H1 (cell line): ENCODE data around the gene ERH. TPM values are rescaled to one million over a fixed set of nuclear protein-coding genes. Genes with fewer than 3 reads are reported as not detected.

ENCODE experiments used
- CTBP2 ChIP-seq: IDR thresholded peaks from 2 replicates; pipeline ENCODE4 v1.7.0; 2011; ENCODE audit warnings: borderline replicate concordance, mild to moderate bottlenecking, moderate library complexity, mixed read lengths, low read length; ENCODE audit not compliant: insufficient read depth, insufficient read length
- RXRA ChIP-seq: IDR thresholded peaks from 2 replicates; pipeline ENCODE4 v1.6.1; 2011; ENCODE audit warnings: low read depth, mild to moderate bottlenecking, low read length, moderate library complexity; ENCODE audit not compliant: insufficient read depth
- SP1 ChIP-seq: IDR thresholded peaks from 2 replicates; pipeline ENCODE4 v1.6.1; 2011; ENCODE audit warnings: low read depth, low read length
- SP4 ChIP-seq: IDR thresholded peaks from 2 replicates; pipeline ENCODE4 v1.6.1; 2012; ENCODE audit warnings: low read length, inconsistent platforms
- polyA plus RNA-seq, 7 experiments: library from polyadenylated mRNA; depleted of rRNA in 3 of 7; stranded (reverse) in 5 of 7; unstranded in 2 of 7; fragments of >200 nt in 5 of 7; fragments of 200-250 nt in 2 of 7; gene quantifications; 1 replicate in 5 of 7; 2 replicates in 1 of 7; 4 replicates in 1 of 7; pipeline versions ENCODE4 v1.2.1 to v1.2.3, GENCODE V29; 2011 to 2013; ENCODE audit warnings: missing spikeins in 2 of 7, mixed read lengths in 2 of 7
- total RNA-seq: library from RNA; stranded (reverse); fragmentation: NEBNext Ultra II Directional; extraction: Animal tissue kit (Norgen Biotek cat#: 25700); gene quantifications from 2 replicates; pipeline ENCODE4 v1.2.1, GENCODE V29; 2021

ERH gene
- total and polyA plus RNA-seq, 2 of the 8 experiments (the other 6 are each of a cell fraction or from before 2014, with no cell fraction given) = 329 to 454 TPM

- TF ChIP-seq CTBP2 (no peak), RXRA (no peak), SP4 (no peak), SP1 (no peak)
These were observed 41.1 kb downstream of the ERH start (continued) for GRCh38 chr14:69356903-69357543.
